IPS-NIHi7 (cell line): ENCODE measurements around the gene ACTMAP.

Experiments
- DNase-seq: peaks from one replicate; pipeline ENCODE4 v3.0.0; 2012; ENCODE audit warnings: mixed read lengths; ENCODE audit errors: extremely low spot score

ACTMAP gene

GRCh38 chr19:40718774-40719391, 31.4 kb downstream of the ACTMAP start:
- peak; percentile 55 for DNase-seq

DNA sequence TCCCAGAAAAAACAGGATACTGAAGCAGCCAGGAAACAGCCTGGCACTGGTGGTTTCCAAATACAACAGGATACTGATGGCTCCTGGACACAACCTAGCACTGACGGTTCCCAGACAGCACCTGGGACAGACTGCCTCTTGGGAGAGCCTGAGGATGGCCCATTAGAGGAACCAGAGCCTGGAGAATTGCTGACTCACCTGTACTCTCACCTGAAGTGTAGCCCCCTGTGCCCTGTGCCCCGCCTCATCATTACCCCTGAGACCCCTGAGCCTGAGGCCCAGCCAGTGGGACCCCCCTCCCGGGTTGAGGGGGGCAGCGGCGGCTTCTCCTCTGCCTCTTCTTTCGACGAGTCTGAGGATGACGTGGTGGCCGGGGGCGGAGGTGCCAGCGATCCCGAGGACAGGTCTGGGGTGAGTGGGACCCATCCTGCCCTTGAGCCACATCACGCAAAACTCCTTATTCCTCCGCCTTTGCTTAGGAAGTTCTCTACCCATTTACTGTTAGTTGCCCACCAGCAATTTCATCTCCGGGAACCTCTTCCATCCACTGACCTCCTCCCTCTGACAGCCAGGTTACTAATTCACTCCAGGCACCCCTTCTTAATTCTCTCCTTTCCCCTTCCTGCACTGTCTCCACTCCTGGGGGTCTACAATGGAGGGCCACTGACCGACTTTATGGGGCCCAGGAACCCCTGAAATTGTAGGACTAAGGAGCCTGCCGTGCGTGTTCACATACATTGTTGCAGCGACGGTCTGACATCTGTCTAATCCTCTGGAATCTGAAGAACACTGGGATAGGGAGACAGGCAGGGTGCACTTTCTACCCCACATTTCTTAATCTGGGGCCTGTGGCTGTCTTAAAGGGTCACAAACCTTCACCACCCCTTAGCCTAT, 32.1 kb downstream of the ACTMAP start:
- no peak for DNase-seq

- DNase-seq = no peak
Observed at GRCh38 chr19:40717325-40717879, 32.9 kb downstream of the ACTMAP start.

DNA sequence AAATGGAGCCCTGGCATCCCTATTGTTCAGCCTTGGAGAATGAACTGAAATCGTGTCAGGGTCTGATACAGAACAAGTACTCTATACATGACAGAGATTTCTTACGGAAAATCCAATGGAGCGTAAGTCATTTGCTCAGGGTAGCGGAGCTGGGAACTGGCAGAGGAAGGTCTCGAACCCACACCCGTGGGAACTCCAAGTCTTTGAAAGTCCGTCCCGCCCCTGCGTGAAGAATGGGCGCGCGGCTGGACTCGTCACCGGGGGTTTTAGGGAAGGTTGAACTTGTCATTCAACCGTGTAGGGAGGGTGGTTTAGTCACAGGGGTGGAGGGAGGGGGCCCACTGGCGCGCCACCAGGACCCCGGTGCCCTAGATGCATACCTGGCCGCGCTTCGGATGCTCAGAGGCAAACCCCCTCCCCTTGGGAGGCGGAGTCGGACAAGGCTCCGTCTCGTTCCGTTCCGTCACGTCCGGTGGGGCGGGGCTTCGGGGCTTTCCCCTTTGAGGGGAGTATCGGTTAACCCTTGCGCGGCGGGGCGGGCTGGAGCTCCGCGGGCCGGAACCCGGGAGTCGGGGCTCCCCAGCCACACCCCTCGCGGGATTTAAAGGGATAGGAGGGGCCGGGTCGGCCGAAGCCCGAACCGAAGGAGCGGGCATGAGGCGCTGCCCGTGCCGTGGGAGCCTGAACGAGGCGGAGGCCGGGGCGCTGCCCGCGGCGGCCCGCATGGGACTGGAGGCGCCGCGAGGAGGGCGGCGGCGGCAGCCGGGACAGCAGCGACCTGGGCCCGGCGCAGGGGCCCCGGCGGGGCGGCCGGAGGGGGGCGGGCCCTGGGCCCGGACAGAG, 33.6 kb downstream of the ACTMAP start, which contains the start of the genes COQ8B and ITPKC:
Gene COQ8B (minus strand): TSS at position 405 of the 843 bp plus-strand sequence. CDS start 2,254 bp downstream, outside the sequence.
Gene ITPKC (plus strand): TSS at position 631 of the 843 bp plus-strand sequence. CDS start 24 bp downstream, at position 655.
- peak; percentile 96 for DNase-seq

DNA sequence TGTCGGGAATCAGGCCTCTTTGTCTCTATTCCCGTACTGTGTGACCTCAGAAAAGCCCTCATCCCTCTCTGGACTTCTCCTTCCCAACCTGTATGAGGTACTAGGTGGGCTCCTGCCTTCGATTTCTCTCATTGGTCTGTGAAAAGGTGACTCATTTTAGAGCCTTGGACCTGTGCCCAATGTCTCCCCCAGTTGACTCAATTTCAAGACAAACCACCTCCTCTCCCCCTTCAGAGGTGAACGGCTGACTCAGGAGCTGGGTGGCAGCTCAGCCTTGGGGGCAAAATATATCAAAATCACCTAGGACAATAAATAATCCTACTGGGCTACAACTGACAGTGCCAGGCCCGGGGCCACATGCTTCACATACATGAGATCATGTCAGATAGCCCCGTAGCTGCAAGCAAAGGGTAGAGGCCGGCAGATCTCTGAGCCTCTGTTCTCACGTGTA, 34.2 kb downstream of the ACTMAP start:
- DNase-seq = no peak

DNA sequence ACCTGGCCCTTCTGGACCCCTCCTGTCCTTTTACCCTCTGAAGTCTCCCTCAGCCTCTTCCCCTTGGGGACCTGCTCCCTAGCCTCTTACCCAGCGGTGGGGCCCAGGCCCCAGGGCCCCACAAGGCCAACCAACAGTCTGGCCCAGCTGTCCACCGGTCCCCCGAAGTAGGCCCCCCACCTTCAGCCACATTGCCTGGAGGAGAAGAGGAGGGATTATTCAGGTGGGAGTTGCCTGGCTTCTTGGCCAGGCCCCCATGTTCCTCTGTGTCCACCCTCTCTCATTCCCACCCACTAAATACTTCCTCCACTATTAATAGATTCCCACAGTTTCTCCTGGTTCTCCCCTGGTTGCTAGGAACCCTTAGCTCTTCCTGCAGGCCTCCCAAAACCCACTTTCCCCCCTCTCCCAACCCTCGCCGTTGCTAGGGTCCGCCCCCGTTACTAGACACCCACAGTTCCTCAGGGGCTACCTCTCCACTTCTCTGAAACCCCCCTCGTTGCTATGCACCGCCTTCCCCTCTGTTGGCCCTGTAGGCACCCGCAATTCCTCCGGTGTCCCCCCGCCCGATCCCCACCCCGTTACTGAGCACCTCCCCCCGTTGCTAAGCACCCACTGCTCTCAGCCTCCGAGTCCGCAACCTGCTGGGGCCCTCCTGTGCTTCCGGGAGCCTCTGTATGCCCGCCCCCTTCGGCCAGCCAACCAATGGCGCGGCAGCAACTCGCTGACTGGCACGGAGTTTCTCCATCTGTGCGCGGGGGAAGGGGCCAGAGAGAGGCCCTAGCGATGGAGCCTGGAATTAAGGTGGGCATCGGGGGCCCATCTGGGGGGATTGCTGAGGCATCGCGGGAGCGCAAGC, 35.6 kb downstream of the ACTMAP start:
- DNase-seq = peak; percentile 92

DNA sequence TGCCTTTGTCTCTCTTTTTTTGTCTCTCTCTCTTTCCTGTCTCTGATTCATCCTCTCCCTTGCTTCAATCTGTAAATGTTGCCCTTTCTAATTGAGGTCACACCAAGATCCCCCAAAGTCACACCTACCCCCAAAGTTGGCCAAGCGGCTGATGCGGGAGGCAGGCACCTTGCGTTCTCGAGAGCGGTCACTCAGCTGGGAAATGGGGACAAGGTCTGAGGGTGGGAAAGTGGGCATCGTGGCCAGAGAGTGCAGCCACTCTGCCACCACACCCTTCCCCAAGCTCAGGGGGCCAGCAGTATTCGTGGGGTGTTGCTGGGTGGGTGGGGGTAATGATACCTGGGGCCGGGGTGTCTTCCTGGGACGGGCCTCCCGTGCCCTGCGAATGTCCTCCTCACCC, 36.3 kb downstream of the ACTMAP start:
- DNase-seq = no peak

- no peak for DNase-seq
Observed at GRCh38 chr19:40709817-40710216, 40.5 kb downstream of the ACTMAP start.

DNA sequence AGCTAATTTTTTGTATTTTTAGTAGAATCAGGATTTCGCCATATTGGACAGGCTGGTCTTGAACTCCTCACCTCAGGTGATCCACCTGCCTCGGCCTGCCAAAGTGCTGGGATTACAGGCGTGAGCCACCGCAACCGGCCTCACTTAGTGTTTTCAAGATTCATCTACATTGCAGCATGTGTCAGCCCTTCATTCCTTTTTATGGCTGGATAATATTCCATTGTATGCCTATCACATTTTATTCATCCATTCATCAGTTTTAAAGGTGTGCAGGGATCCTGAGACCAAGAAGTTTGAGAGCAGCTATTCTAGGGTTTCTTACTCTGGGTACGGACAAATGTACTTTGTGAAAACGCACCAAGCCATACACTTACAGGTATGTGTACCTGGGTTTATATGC, 42.7 kb downstream of the ACTMAP start:
- DNase-seq = no peak

- no peak for DNase-seq
Observed at GRCh38 chr19:40705950-40706619, 44.2 kb downstream of the ACTMAP start.

DNA sequence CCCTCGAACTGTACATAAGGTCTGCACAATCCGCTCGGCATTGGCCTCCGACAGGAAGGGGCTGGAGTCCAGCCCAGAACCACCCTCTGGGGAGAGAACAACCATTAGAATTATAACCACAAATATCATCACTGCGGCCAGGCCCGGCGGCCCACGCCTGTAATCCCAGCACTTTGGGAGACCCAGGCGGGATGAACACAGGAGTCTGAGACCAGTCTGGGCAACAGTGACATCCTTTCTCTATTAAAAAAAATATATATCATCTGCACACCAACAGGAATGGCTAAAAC, 45.0 kb downstream of the ACTMAP start:
- DNase-seq = no peak

DNA sequence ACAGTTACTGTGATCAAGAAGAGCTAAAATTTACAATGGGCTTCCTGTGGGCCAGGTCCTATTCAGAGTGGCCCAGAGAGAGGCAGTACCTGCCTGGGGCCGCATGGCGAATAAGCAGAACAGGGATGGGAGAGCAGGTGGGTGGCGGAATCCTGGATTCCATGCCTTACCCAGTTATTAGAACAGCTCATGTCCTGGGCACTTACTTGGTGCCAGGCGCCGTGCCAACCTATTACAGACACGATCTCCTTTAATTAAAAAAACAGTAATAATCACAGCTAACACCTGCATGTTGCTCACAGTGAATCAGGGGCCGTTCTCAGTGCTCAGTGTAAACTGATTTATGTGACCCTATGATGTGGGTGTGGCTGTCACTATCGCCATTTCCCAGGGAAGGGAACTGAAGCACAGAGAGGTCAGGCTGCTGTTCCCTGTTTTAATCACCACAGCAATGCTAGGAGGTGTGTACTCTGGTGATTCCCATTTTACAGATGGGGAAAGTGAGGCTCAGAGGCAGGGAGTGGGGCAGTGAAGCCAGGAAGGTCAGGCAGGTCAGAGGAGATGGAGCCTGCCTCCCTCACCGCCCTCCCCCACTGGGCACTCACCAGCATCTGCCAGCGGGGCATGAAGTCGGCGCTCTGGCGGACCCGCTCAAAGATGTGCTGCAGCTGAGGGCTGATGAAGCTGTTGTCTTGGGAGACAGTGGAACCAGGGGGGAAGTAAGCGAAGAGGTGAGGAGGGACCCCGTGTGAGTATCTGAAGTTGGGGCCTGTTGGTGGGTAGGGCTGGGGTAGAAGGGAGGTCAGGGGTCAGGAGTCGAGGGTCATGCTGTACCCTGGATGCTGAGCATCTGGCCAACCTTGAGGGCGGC, 45.6 kb downstream of the ACTMAP start:
- no peak for DNase-seq

- DNase-seq = no peak
Observed at GRCh38 chr19:40703029-40703755, 47.1 kb downstream of the ACTMAP start.

- peak; percentile 78 for DNase-seq
Observed at GRCh38 chr19:40702337-40703012, 47.8 kb downstream of the ACTMAP start.

- DNase-seq = no peak
Observed at GRCh38 chr19:40701758-40702157, 48.5 kb downstream of the ACTMAP start.

DNA sequence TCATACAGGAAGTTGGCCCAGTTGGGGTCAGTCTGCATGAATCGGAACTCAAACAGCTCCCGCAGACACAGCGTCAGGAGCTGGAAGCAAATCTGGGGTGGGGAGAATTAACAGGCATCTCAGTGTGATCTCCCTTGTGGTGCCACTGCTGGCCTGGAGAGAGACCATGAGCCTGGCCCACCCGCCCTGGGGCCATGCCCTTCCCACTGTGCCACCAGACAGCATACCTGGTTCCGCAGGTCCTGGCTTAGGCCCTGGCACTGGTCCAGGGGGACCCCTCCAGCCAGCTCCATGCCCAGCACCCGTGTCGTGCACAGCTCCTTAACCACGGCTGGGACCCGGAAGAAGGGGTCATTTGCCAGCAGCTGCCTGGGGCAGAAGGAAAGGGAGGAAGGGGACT, 50.2 kb downstream of the ACTMAP start:
- DNase-seq = no peak

- DNase-seq = no peak
Observed at GRCh38 chr19:40697007-40697406, 53.3 kb downstream of the ACTMAP start.

- no peak for DNase-seq
Observed at GRCh38 chr19:40695881-40696280, 54.4 kb downstream of the ACTMAP start.
